IMR-90 (cell line): ENCODE measurements around the gene HSD3B1. TPM values are rescaled to one million over a fixed set of nuclear protein-coding genes. Genes with fewer than 3 reads are reported as not detected.

Source experiments
- ATAC-seq: fragments of 200-7000 bp; cut with Tn5 transposase; 2 replicates; pipeline ENCODE4 v1.9.1; 2020; ENCODE audit warnings: low read depth, mild to moderate bottlenecking, moderate library complexity
- BruUV-seq: library from RNA; stranded (reverse); fragments of 400-500 nt; replicated peaks from 2 replicates; lab custom pipeline; 2021; lab: Mats Ljungman, UMichigan
- CTCF ChIA-PET: fragments of 300-600 bp; formaldehyde crosslinking; extraction: SDS; loops from one replicate; lab custom pipeline; 2021; ENCODE audit warnings: antibody characterized with exemption; lab: Yijun Ruan, JAX
- POLR2A ChIA-PET: fragments of 300-600 bp; sonication (Branson Sonifier 250); formaldehyde crosslinking; loops from one replicate; lab custom pipeline; 2022; ENCODE audit warnings: antibody characterized with exemption; ENCODE audit not compliant: unreplicated experiment; lab: Charles Lee
- DNase-seq: peaks from one replicate; pipeline ENCODE4 v3.0.0; 2013
- H2AFZ ChIP-seq: replicated peaks from 2 replicates; pipeline ENCODE3; 2013; ENCODE audit warnings: low read length, mild to moderate bottlenecking; ENCODE audit not compliant: poor library complexity
- H2AK5ac ChIP-seq: 2 replicates; pipeline ENCODE4 v1.6.1; 2013; ENCODE audit warnings: low read depth, low read length, inconsistent platforms
- H2AK9ac ChIP-seq: replicated peaks from 2 replicates; pipeline ENCODE3; 2013; ENCODE audit warnings: mild to moderate bottlenecking, low read depth, low read length, moderate library complexity; ENCODE audit not compliant: poor library complexity
- H2BK120ac ChIP-seq: 2 replicates; pipeline ENCODE4 v1.6.1; 2013; ENCODE audit warnings: low read depth, low read length, inconsistent platforms
- H2BK15ac ChIP-seq: 3 replicates; pipeline ENCODE4 v1.6.1; 2013; ENCODE audit warnings: low read depth, low read length, inconsistent platforms
- H2BK20ac ChIP-seq: 2 replicates; pipeline ENCODE4 v1.6.1; 2013; ENCODE audit warnings: low read depth, mild to moderate bottlenecking, inconsistent platforms, low read length, moderate library complexity
- H2BK5ac ChIP-seq: 2 replicates; pipeline ENCODE4 v1.6.1; 2013; ENCODE audit warnings: mild to moderate bottlenecking, low read depth, low read length, inconsistent platforms; ENCODE audit not compliant: poor library complexity, severe bottlenecking
- H3K14ac ChIP-seq: replicated peaks from 2 replicates; pipeline ENCODE4 v1.6.1; 2013; ENCODE audit warnings: low read depth, low read length, inconsistent platforms
- H3K18ac ChIP-seq: 2 replicates; pipeline ENCODE4 v1.6.1; 2013; ENCODE audit warnings: low read depth, low read length, control low read depth
- H3K23ac ChIP-seq: 2 replicates; pipeline ENCODE4 v1.6.1; 2013; ENCODE audit warnings: low read depth, low read length, inconsistent platforms
- H3K27ac ChIP-seq: 2 replicates; pipeline ENCODE4 v1.5.1; 2013; ENCODE audit warnings: mild to moderate bottlenecking, control low read depth, low read length; ENCODE audit not compliant: insufficient read depth
- H3K27me3 ChIP-seq: 2 replicates; pipeline ENCODE4 v1.6.1; 2013; ENCODE audit warnings: low read length; ENCODE audit not compliant: control insufficient read depth, insufficient read depth
- H3K36me3 ChIP-seq: 2 replicates; pipeline ENCODE4 v1.6.1; 2013; ENCODE audit warnings: low read length, mixed read lengths; ENCODE audit not compliant: control insufficient read depth, insufficient read depth
- H3K4ac ChIP-seq: 2 replicates; pipeline ENCODE4 v1.6.1; 2013; ENCODE audit warnings: low read depth, low read length, inconsistent platforms
- H3K4me1 ChIP-seq: 2 replicates; pipeline ENCODE4 v1.6.1; 2013; ENCODE audit warnings: low read length, mixed read lengths; ENCODE audit not compliant: control insufficient read depth, insufficient read depth
- H3K4me2 ChIP-seq: 2 replicates; pipeline ENCODE4 v1.6.1; 2013; ENCODE audit warnings: low read depth, mild to moderate bottlenecking, control low read depth, low read length, moderate library complexity
- H3K4me3 ChIP-seq: 2 replicates; pipeline ENCODE4 v1.5.1; 2013; ENCODE audit warnings: low read depth, mild to moderate bottlenecking, control low read depth, low read length, moderate library complexity; ENCODE audit not compliant: insufficient read depth
- H3K56ac ChIP-seq: 2 replicates; pipeline ENCODE4 v1.6.1; 2013; ENCODE audit warnings: low read length, inconsistent platforms; ENCODE audit not compliant: insufficient read depth; ENCODE audit errors: extremely low read depth
- H3K79me1 ChIP-seq, 2 experiments: 2 replicates each; pipeline ENCODE4 v1.6.1; 2013; ENCODE audit warnings: low read length in 2 of 2, inconsistent platforms in 1 of 2, low read depth in 1 of 2
- H3K9ac ChIP-seq: 2 replicates; pipeline ENCODE4 v1.6.1; 2013; ENCODE audit warnings: low read depth, low read length, control low read depth
- H3K9me1 ChIP-seq: 2 replicates; pipeline ENCODE4 v1.6.1; 2013; ENCODE audit warnings: low read length, inconsistent platforms; ENCODE audit not compliant: insufficient read depth
- H3K9me3 ChIP-seq: 2 replicates; pipeline ENCODE4 v1.6.1; 2013; ENCODE audit warnings: low read length; ENCODE audit not compliant: control insufficient read depth, insufficient read depth
- H4K20me1 ChIP-seq: 2 replicates; pipeline ENCODE4 v1.6.1; 2013; ENCODE audit warnings: low read length, inconsistent platforms; ENCODE audit not compliant: insufficient read depth
- H4K5ac ChIP-seq: 2 replicates; pipeline ENCODE4 v1.6.1; 2013; ENCODE audit warnings: mild to moderate bottlenecking, low read depth, low read length, control low read depth
- H4K8ac ChIP-seq, 2 experiments: 2 replicates each; pipeline ENCODE4 v1.6.1; 2013; ENCODE audit warnings: low read depth in 2 of 2, low read length in 2 of 2, control low read depth in 1 of 2, inconsistent platforms in 1 of 2
- H4K91ac ChIP-seq: 2 replicates; pipeline ENCODE4 v1.6.1; 2013; ENCODE audit warnings: low read depth, low read length, inconsistent platforms; ENCODE audit not compliant: insufficient read depth
- CTCF ChIP-seq: conservative IDR thresholded peaks from 2 replicates; pipeline ENCODE4 v1.5.1; 2012; ENCODE audit warnings: mild to moderate bottlenecking, low read depth, low read length, improper control_type of control experiment
- MXI1 ChIP-seq: IDR thresholded peaks from 2 replicates; pipeline ENCODE4 v1.6.1; 2012; ENCODE audit warnings: low read depth, mild to moderate bottlenecking, low read length, moderate library complexity, borderline replicate concordance
- RAD21 ChIP-seq: IDR thresholded peaks from 2 replicates; pipeline ENCODE4 v1.6.1; 2012; ENCODE audit warnings: low read length, improper control_type of control experiment
- RCOR1 ChIP-seq: IDR thresholded peaks from 2 replicates; pipeline ENCODE4 v1.6.1; 2012; ENCODE audit warnings: mild to moderate bottlenecking, low read length, improper control_type of control experiment; ENCODE audit not compliant: insufficient replicate concordance
- SMC3 ChIP-seq: fragments of 150-350 bp; IDR thresholded peaks from 2 replicates; pipeline ENCODE4 v1.6.1; 2016; ENCODE audit warnings: low read depth, mild to moderate bottlenecking, antibody characterized with exemption, low read length, moderate library complexity
- WGBS, 2 experiments: methylation state at CpG; one replicate each; pipeline versions ENCODE4 v1.1.5 to v1.1.7; 2013; ENCODE audit warnings: missing lambda C conversion rate in 2 of 2; ENCODE audit not compliant: insufficient read length in 1 of 2; ENCODE audit errors: extremely low coverage in 2 of 2; 5-methylcytosine and 5-hydroxymethylcytosine counted together
- dilution Hi-C: fragments of 300-500 bp; cut with HindIII; formaldehyde crosslinking; loops from one replicate; pipeline ENCODE4 v1.14.3; 2018; ENCODE audit warnings: low sequenced_read_pairs; ENCODE audit not compliant: unreplicated experiment
- in situ Hi-C: fragments of 300-500 bp; cut with MboI; formaldehyde crosslinking; loops from 3 replicates; pipeline ENCODE4 v1.14.3; 2019; ENCODE audit warnings: low sequenced_read_pairs, inconsistent platforms, mixed read lengths
- intact Hi-C: fragments of 100-400 bp; cut with micrococcal nuclease; formaldehyde crosslinking; loops from 2 replicates; pipeline ENCODE4 v1.10.0; 2022
- polyA plus RNA-seq, 3 experiments: library from polyadenylated mRNA; depleted of rRNA; stranded (reverse); fragments of >200 nt; gene quantifications; 2 replicates each; pipeline ENCODE4 v1.2.3, GENCODE V29; 2012; ENCODE audit warnings: low replicate concordance in 1 of 3
- total RNA-seq: library from RNA; depleted of rRNA; stranded (reverse); fragments of >200 nt; gene quantifications from 2 replicates; pipeline ENCODE4 v1.2.3, GENCODE V29; 2012

Gene HSD3B1
- total and polyA plus RNA-seq, 2 of the 4 experiments (the other 2 are of a cell fraction), result not detected

GRCh38 chr1:119549719-119550132, 42.7 kb downstream of the HSD3B1 start:
- 13% methylated on average over 3 of the region's 4 CpGs; no CpG with 5 or more reads in 1 of the 2 experiments for WGBS, 2 experiments
- TF ChIP-seq RAD21, result peak; percentile 66
- no peak for TF ChIP-seq MXI1
- no peak for TF ChIP-seq RCOR1
- TF ChIP-seq SMC3, result 0 out of 2 replicates have a peak, but pooled peaks have one; percentile 20
- TF ChIP-seq CTCF, result peak; percentile 66

More at GRCh38 chr1:119549719-119550132, 42.7 kb downstream of the HSD3B1 start:
- H4K91ac ChIP-seq, result no peak overlapping the region
- H3K4me3 ChIP-seq, result no peak overlapping the region
- no peaks in the 10 kb centered on the region for H3K9me1 ChIP-seq
- in situ Hi-C loops, result no loop called here
- no peak overlapping the region for H2AK9ac ChIP-seq
- no peak overlapping the region for H2AFZ ChIP-seq
- no peak overlapping the region for H2BK120ac ChIP-seq
- no peak overlapping the region for H3K14ac ChIP-seq
- H3K56ac ChIP-seq, result no peak overlapping the region
- dilution Hi-C loops, result no loop called here
- intact Hi-C loops, result loop anchor here (1.0 kb wide), 1 partner anchor 114 kb away; no protein-coding TSS in a partner anchor
- POLR2A ChIA-PET, result no interaction called here
- H2BK5ac ChIP-seq, result no peak overlapping the region
- no peak overlapping the region for H3K23ac ChIP-seq
- no peak overlapping the region for H2BK20ac ChIP-seq
- H2BK15ac ChIP-seq, result no peak overlapping the region
- H3K27ac ChIP-seq, result no peak overlapping the region
- H3K9ac ChIP-seq, result no peak overlapping the region
- no peaks in the 10 kb centered on the region for H3K36me3 ChIP-seq
- H3K27me3 ChIP-seq, result peaks cover 4% of the 10 kb centered on the region; the same call in 1 of the 2 replicates
- no peaks in the 10 kb centered on the region; the same call in 1 of the 2 replicates for H3K4me1 ChIP-seq
- H3K4ac ChIP-seq, result no peak overlapping the region
- H2AK5ac ChIP-seq, result no peak overlapping the region
- H4K5ac ChIP-seq, result no peak overlapping the region
- H3K9me3 ChIP-seq, result no peaks in the 10 kb centered on the region
- BruUV-seq, result no TSS peak
- peak; percentile 67 for DNase-seq
- no peak overlapping the region for H4K8ac ChIP-seq
- H3K18ac ChIP-seq, result no peak overlapping the region
- no peak overlapping the region for H3K4me2 ChIP-seq
- no peaks in the 10 kb centered on the region for H4K20me1 ChIP-seq
- no peaks in the 10 kb centered on the region for H3K79me1 ChIP-seq
- CTCF ChIA-PET, result no interaction called here
- ATAC-seq, result peak; percentile 85
